Loucy (cell line): Measurements from ENCODE around the gene DCAF8L2.
"Not testable (repeated sequence)": the region's sequence is repeated elsewhere in the genome, so short reads cannot be mapped to it uniquely, and the experiment has no call there.

Source experiments
- H2AFZ ChIP-seq: fragments of 200-600 bp; sonication (generic); 2 replicates; pipeline ENCODE4 v1.6.0; 2016; ENCODE audit warnings: antibody characterized with exemption, mild to moderate bottlenecking, low read length, moderate library complexity
- H3F3A ChIP-seq: fragments of 200-600 bp; 2 replicates; pipeline ENCODE4 v1.6.0; 2016; ENCODE audit warnings: antibody characterized with exemption, low read depth, mild to moderate bottlenecking
- H3K27me3 ChIP-seq: fragments of 200-600 bp; sonication (generic); 2 replicates; pipeline ENCODE4 v1.6.1; 2014; ENCODE audit warnings: low read length, mild to moderate bottlenecking; ENCODE audit not compliant: insufficient read depth, poor library complexity, severe bottlenecking
- H3K36me3 ChIP-seq: fragments of 200-600 bp; sonication (generic); 2 replicates; pipeline ENCODE4 v1.6.1; 2016; ENCODE audit warnings: low read length; ENCODE audit not compliant: insufficient read depth
- H3K4me1 ChIP-seq: fragments of 200-600 bp; sonication (generic); 2 replicates; pipeline ENCODE4 v1.5.1; 2014; ENCODE audit warnings: low read length, mild to moderate bottlenecking; ENCODE audit not compliant: insufficient read depth, poor library complexity, severe bottlenecking
- H3K4me2 ChIP-seq: fragments of 200-600 bp; sonication (generic); 2 replicates; pipeline ENCODE4 v1.6.0; 2014; ENCODE audit warnings: antibody characterized with exemption, low read length, low read depth, mild to moderate bottlenecking; ENCODE audit not compliant: poor library complexity, severe bottlenecking
- H3K4me3 ChIP-seq: fragments of 200-600 bp; sonication (generic); 2 replicates; pipeline ENCODE4 v1.5.1; 2014; ENCODE audit warnings: low read length, mild to moderate bottlenecking, mixed read lengths; ENCODE audit not compliant: poor library complexity, severe bottlenecking
- H3K79me2 ChIP-seq: fragments of 200-600 bp; sonication (generic); 2 replicates; pipeline ENCODE4 v1.6.1; 2014; ENCODE audit warnings: low read length; ENCODE audit not compliant: insufficient read depth
- H3K9ac ChIP-seq: fragments of 200-600 bp; sonication (generic); 2 replicates; pipeline ENCODE4 v1.6.0; 2014; ENCODE audit warnings: mild to moderate bottlenecking, low read depth, low read length, moderate library complexity; ENCODE audit not compliant: poor library complexity, severe bottlenecking
- H3K9me2 ChIP-seq: fragments of 200-600 bp; sonication (generic); replicated peaks from 2 replicates; pipeline ENCODE4 v1.6.1; 2016; ENCODE audit warnings: low read depth, low read length, mixed read lengths
- H3K9me3 ChIP-seq: fragments of 200-600 bp; sonication (generic); 2 replicates; pipeline ENCODE4 v1.6.1; 2014; ENCODE audit warnings: mild to moderate bottlenecking, antibody characterized with exemption, low read length, low read depth; ENCODE audit not compliant: insufficient read depth
- H4K20me1 ChIP-seq: fragments of 200-600 bp; sonication (generic); 2 replicates; pipeline ENCODE4 v1.6.0; 2014; ENCODE audit warnings: antibody characterized with exemption, low read length, mild to moderate bottlenecking; ENCODE audit not compliant: insufficient read depth, poor library complexity, severe bottlenecking
- CTCF ChIP-seq: fragments of 200-600 bp; sonication (generic); conservative IDR thresholded peaks from 2 replicates; pipeline ENCODE4 v1.5.1; 2014; ENCODE audit warnings: mild to moderate bottlenecking, antibody characterized with exemption, low read length
- EZH2phosphoT487 ChIP-seq: fragments of 200-600 bp; IDR thresholded peaks from 2 replicates; pipeline ENCODE4 v1.6.1; 2018; ENCODE audit warnings: antibody characterized with exemption, mild to moderate bottlenecking, moderate library complexity, borderline replicate concordance

DCAF8L2 gene

GRCh38 chrX:27590044-27590443, at the start of gene DCAF8L2:
Gene DCAF8L2, plus strand, starts transcription at chrX:27590344. Its CDS starts 156,552 bp downstream, at chrX:27746896.
- no peak within 1 kb of the TSS for H2AFZ ChIP-seq
- H3K36me3 ChIP-seq = no peaks in the 10 kb centered on the region
- H3K79me2 ChIP-seq = no peaks in the 10 kb centered on the region
- H3K4me3 ChIP-seq = no peak within 1 kb of the TSS
- no peaks in the 10 kb centered on the region for H3K27me3 ChIP-seq
- H3K9me2 ChIP-seq = no peaks in the 10 kb centered on the region
- TF ChIP-seq CTCF = no peak
- TF ChIP-seq EZH2phosphoT487 = no peak
- H4K20me1 ChIP-seq = no peaks in the 10 kb centered on the region
- H3K4me2 ChIP-seq = no peak within 1 kb of the TSS
- H3F3A ChIP-seq = no peaks in the 10 kb centered on the region
- no peaks in the 10 kb centered on the region for H3K9me3 ChIP-seq
- H3K9ac ChIP-seq = no peak within 1 kb of the TSS
- H3K4me1 ChIP-seq = no peaks in the 10 kb centered on the region

GRCh38 chrX:27541161-27541560, 49.0 kb upstream of the DCAF8L2 start:
- H4K20me1 ChIP-seq, H3K4me2 ChIP-seq, H3F3A ChIP-seq, H3K36me3 ChIP-seq, H3K79me2 ChIP-seq, H2AFZ ChIP-seq, H3K4me3 ChIP-seq, H3K9me2 ChIP-seq, H3K27me3 ChIP-seq, H3K4me1 ChIP-seq, H3K9ac ChIP-seq, H3K9me3 ChIP-seq: not testable (repeated sequence)

- Histone ChIP-seq H2AFZ (no peak overlapping the region), H3K4me2 (no peak overlapping the region), H3K27me3 (no peaks in the 10 kb centered on the region), H3K9ac (no peak overlapping the region), H3K4me1 (no peaks in the 10 kb centered on the region), H3K79me2 (no peaks in the 10 kb centered on the region), H3F3A (no peaks in the 10 kb centered on the region), H3K4me3 (no peak overlapping the region), H4K20me1 (no peaks in the 10 kb centered on the region), H3K9me2 (no peaks in the 10 kb centered on the region), H3K36me3 (no peaks in the 10 kb centered on the region), H3K9me3 (no peaks in the 10 kb centered on the region)
- TF ChIP-seq EZH2phosphoT487 (no peak), CTCF (no peak)
Observed at GRCh38 chrX:27548624-27549023, 41.5 kb upstream of the DCAF8L2 start.

- Histone ChIP-seq H2AFZ (no peak overlapping the region), H3K9ac (no peak overlapping the region), H3K9me2 (no peaks in the 10 kb centered on the region), H3K9me3 (no peaks in the 10 kb centered on the region), H3K79me2 (no peaks in the 10 kb centered on the region), H3K4me1 (no peaks in the 10 kb centered on the region), H3K27me3 (no peaks in the 10 kb centered on the region), H3K4me2 (no peak overlapping the region), H3K36me3 (no peaks in the 10 kb centered on the region), H4K20me1 (no peaks in the 10 kb centered on the region), H3F3A (no peaks in the 10 kb centered on the region), H3K4me3 (no peak overlapping the region)
- TF ChIP-seq CTCF = no peak
- no peak for TF ChIP-seq EZH2phosphoT487
Observed at GRCh38 chrX:27549688-27550087, 40.5 kb upstream of the DCAF8L2 start.
